Fibroblast of villous mesenchyme (primary cell): ENCODE results near the gene RASSF4. TPM values are rescaled to one million over a fixed set of nuclear protein-coding genes. Genes with fewer than 3 reads are reported as not detected.

Experiments
- DNase-seq: peaks from one replicate; pipeline ENCODE4 v3.0.0-alpha.2; 2010; ENCODE audit warnings: low read depth
- H3K4me3 ChIP-seq: 2 replicates; pipeline ENCODE4 v1.5.1; 2011; ENCODE audit warnings: low read depth, mild to moderate bottlenecking, low read length
- CTCF ChIP-seq: IDR thresholded peaks from 2 replicates; pipeline ENCODE4 v1.5.1; 2012; ENCODE audit warnings: low read depth, mild to moderate bottlenecking, low read length; ENCODE audit not compliant: insufficient read depth
- total RNA-seq: library from RNA; depleted of rRNA; stranded (reverse); fragments of >200 nt; gene quantifications from 2 replicates; pipeline ENCODE4 v1.2.3, GENCODE V29; 2012

RASSF4 gene
- total RNA-seq, 1 donor: 6.0 TPM

DNA sequence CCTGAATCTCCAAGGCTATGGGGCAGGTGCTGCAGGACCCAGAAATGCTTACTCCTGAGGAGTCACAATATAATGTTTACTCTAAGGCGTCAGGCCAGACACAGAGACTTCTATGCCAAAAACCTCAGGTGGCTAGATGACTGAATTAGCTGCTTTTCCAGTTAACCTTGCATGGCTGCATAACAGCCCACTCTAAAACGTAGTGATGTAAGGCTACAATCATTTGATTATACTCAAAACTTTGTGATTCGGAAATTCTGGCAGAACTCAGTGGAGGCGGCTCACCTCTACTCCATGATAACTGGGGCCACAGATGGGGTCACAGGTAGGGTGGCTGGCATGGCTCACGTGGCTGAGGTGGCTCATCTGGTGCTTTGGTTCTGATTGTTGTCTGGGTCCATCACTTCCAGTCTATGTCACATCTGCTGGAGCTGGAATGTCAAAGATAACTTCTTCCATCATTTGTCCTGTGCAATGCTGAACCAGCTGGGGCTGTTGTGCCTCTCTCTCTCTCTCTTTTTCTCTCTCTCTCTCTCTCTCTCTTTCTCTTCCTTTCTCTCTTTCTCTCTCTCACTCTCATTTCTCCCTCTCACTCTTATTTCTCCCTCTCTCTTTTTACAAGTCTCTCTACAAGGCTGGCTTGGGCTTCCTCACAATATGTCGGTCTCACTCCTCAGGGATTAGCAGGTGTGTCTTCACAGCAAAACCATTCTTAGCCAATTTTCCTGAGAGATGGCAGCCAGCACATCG, 36.6 kb upstream of the RASSF4 start:
- no peak for DNase-seq
- H3K4me3 ChIP-seq: no peak overlapping the region
- TF ChIP-seq CTCF: no peak

- no peak overlapping the region for H3K4me3 ChIP-seq
- TF ChIP-seq CTCF: no peak
- DNase-seq: no peak
Measured at GRCh38 chr10:44923611-44924010, 36.0 kb upstream of the RASSF4 start.

GRCh38 chr10:44924261-44925040, 35.2 kb upstream of the RASSF4 start:
- TF ChIP-seq CTCF: no peak
- H3K4me3 ChIP-seq: no peak overlapping the region
- DNase-seq: no peak

- no peak for TF ChIP-seq CTCF
- H3K4me3 ChIP-seq: no peak overlapping the region
- no peak for DNase-seq
Measured at GRCh38 chr10:44925224-44925623, 34.4 kb upstream of the RASSF4 start.

DNA sequence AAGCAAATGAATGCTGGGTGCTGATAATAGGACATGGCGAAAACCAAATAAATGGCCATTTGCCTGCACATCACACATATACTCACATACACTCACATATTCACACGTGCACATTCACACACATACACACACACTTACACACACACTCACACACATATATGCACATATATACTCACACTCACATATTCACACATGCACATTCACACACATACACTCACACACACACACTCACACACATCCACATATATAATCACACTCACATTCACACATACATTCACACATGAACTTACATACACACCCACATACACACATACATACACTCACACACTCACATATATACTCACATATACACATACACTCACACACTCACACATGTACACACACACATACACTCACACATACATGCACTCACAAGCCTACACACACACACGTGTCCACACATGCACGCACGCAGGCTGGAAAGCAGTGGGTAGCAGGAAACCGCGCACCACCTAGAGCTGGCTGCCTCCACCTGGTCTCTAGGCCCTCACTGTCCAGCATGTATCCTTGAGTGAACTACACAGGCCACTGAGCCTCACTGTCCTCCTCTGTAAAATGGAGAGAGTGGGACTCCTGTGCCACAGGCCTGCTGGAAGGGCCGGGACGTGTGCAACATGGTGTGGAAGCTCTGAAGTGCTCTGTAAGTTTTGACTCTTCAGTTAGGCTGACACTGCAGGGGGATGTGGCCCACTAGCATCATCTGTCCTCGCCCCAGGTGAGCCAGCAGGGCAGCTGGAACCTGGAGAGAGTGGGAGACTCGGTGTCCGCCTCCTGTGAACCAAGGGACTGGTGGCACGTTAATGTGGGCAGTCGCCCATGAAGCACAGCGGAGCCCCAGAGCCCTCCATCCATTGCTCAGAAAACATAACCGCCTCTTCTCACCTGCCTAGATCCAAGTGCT, 33.5 kb upstream of the RASSF4 start:
- DNase-seq: no peak
- no peak for TF ChIP-seq CTCF
- no peak overlapping the region for H3K4me3 ChIP-seq

GRCh38 chr10:44926751-44927351, 32.8 kb upstream of the RASSF4 start:
- DNase-seq: no peak
- no peak for TF ChIP-seq CTCF
- H3K4me3 ChIP-seq: no peak overlapping the region
